ENCODE measurements around the gene SLC24A1. TPM values are rescaled to one million over a fixed set of nuclear protein-coding genes. Genes with fewer than 3 reads are reported as not detected.

Gene SLC24A1
- polyA plus RNA-seq, 1 experiment, result 5.5 TPM

GRCh38 chr15:65680544-65680943 lies 58.8 kb downstream of the SLC24A1 start:
- POLR2A ChIA-PET, result no interaction called here
- H3K27me3 ChIP-seq (ENCODE audit: control insufficient read depth, insufficient read depth, low read length), result no peaks in the 10 kb centered on the region
- no peak overlapping the region for H3K4me3 ChIP-seq (ENCODE audit: low read depth, low read length)
- CTCF ChIA-PET, result no interaction called here
- no peak overlapping the region for H3K27ac ChIP-seq (ENCODE audit: low read depth, low read length)
- H3K9me3 ChIP-seq (ENCODE audit: control insufficient read depth, insufficient read depth, low read length), result no peaks in the 10 kb centered on the region
- DNase-seq (ENCODE audit: low read depth, low spot score), result no peak
- TF ChIP-seq, protein P1, sequence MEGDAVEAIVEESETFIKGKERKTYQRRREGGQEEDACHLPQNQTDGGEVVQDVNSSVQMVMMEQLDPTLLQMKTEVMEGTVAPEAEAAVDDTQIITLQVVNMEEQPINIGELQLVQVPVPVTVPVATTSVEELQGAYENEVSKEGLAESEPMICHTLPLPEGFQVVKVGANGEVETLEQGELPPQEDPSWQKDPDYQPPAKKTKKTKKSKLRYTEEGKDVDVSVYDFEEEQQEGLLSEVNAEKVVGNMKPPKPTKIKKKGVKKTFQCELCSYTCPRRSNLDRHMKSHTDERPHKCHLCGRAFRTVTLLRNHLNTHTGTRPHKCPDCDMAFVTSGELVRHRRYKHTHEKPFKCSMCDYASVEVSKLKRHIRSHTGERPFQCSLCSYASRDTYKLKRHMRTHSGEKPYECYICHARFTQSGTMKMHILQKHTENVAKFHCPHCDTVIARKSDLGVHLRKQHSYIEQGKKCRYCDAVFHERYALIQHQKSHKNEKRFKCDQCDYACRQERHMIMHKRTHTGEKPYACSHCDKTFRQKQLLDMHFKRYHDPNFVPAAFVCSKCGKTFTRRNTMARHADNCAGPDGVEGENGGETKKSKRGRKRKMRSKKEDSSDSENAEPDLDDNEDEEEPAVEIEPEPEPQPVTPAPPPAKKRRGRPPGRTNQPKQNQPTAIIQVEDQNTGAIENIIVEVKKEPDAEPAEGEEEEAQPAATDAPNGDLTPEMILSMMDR (IDR thresholded peaks at IDR 0.05; ENCODE audit: low read depth, low read length), result no peak

GRCh38 chr15:65682404-65682911 lies 60.7 kb downstream of the SLC24A1 start:
- Histone ChIP-seq H3K27me3 (ENCODE audit: control insufficient read depth, insufficient read depth, low read length) (no peaks in the 10 kb centered on the region), H3K9me3 (ENCODE audit: control insufficient read depth, insufficient read depth, low read length) (no peaks in the 10 kb centered on the region), H3K27ac (ENCODE audit: low read depth, low read length) (no peak overlapping the region), H3K4me3 (ENCODE audit: low read depth, low read length) (no peak overlapping the region)
- no peak for DNase-seq (ENCODE audit: low read depth, low spot score)
- CTCF ChIA-PET, result no interaction called here
- POLR2A ChIA-PET, result no interaction called here
- TF ChIP-seq, protein P1 (IDR thresholded peaks at IDR 0.05; ENCODE audit: low read depth, low read length), result no peak

DNA sequence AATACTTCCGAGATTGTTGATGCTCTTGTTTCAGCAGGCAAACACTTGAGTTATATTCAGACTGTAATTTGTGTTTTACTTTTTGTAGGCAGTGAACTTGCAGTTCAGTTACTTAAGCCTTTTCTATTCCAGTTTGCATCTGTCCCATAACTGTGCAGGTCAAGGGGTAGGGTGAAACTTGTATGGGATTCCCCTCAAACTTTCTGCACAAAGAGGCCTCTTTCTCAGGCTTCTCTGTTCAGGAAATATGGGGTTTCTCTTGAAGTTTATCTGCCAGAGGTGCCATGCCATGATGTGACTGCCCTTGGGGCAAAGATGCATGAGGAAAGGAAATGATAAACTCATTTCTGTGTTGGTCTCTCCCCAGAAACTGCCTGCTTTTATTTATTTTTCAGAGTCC lies 66.7 kb downstream of the SLC24A1 start:
- no peaks in the 10 kb centered on the region for H3K9me3 ChIP-seq (ENCODE audit: control insufficient read depth, insufficient read depth, low read length)
- no peaks in the 10 kb centered on the region for H3K27me3 ChIP-seq (ENCODE audit: control insufficient read depth, insufficient read depth, low read length)
- ChIA-PET POLR2A (no interaction called here), CTCF (no interaction called here)
- H3K27ac ChIP-seq (ENCODE audit: low read depth, low read length), result no peak overlapping the region
- DNase-seq (ENCODE audit: low read depth, low spot score), result no peak
- TF ChIP-seq, protein P1 (IDR thresholded peaks at IDR 0.05; ENCODE audit: low read depth, low read length), result no peak
- no peak overlapping the region for H3K4me3 ChIP-seq (ENCODE audit: low read depth, low read length)

DNA sequence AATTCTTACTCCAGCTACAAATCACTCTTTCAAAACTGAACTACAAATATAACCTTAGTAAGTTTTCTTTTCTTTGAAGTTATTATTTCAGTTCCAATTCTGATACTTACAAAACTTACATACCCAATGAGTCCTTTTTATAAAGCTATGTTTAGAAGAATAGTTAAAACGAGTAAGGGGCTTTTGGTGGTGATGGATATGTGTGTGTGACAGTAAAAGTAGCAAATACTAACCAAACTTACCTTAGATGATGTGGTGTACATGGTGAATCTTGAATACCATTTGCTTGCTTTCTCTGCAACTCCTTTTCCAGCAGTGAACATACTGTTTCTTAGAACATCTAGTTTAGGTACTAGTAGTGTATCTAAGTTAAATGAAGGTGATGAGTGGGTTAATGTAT lies 68.4 kb downstream of the SLC24A1 start:
- TF ChIP-seq, protein P1 (IDR thresholded peaks at IDR 0.05; ENCODE audit: low read depth, low read length), result no peak
- H3K9me3 ChIP-seq (ENCODE audit: control insufficient read depth, insufficient read depth, low read length), result no peaks in the 10 kb centered on the region
- CTCF ChIA-PET, result interaction anchor here (1.0 kb wide), 1 partner anchor 32 kb away, joined by 3 read pairs; no protein-coding TSS in a partner anchor
- POLR2A ChIA-PET, result no interaction called here
- no peaks in the 10 kb centered on the region for H3K27me3 ChIP-seq (ENCODE audit: control insufficient read depth, insufficient read depth, low read length)
- H3K4me3 ChIP-seq (ENCODE audit: low read depth, low read length), result no peak overlapping the region
- no peak overlapping the region for H3K27ac ChIP-seq (ENCODE audit: low read depth, low read length)
- no peak for DNase-seq (ENCODE audit: low read depth, low spot score)

DNA sequence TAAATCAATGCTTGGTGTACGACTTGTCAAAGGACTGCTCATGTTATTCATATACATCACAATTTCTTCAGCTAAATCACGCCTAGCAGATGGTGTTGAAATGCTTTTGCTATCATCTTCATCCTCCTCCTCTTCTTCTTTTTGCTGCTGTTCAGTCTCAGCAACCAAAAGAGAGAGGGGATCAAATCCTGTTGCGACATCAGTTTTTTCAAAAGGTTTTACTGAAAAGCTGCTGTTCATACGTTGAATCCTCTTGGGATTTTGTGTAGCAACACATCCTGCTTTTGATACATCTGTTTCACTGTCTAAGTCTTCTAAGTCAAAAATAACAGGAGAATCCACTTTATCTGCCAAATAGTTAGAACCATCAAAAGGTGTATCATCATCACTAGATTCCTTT lies 69.0 kb downstream of the SLC24A1 start:
- no peak overlapping the region for H3K27ac ChIP-seq (ENCODE audit: low read depth, low read length)
- TF ChIP-seq, protein P1 (IDR thresholded peaks at IDR 0.05; ENCODE audit: low read depth, low read length), result no peak
- CTCF ChIA-PET, result interaction anchor here (0.5 to 1.2 kb wide), 2 partner anchors 134 to 166 kb away, joined by 3 read pairs; no protein-coding TSS in a partner anchor
- H3K9me3 ChIP-seq (ENCODE audit: control insufficient read depth, insufficient read depth, low read length), result no peaks in the 10 kb centered on the region
- DNase-seq (ENCODE audit: low read depth, low spot score), result no peak
- no peaks in the 10 kb centered on the region for H3K27me3 ChIP-seq (ENCODE audit: control insufficient read depth, insufficient read depth, low read length)
- no peak overlapping the region for H3K4me3 ChIP-seq (ENCODE audit: low read depth, low read length)
- POLR2A ChIA-PET, result no interaction called here
